CD4-positive, alpha-beta T cell treated with Interleukin-15 for 1 hour (primary cell): Measurements from ENCODE around the gene FSTL4.

Experiments
- DNase-seq: peaks from one replicate; pipeline ENCODE4 v3.0.0-alpha.2; 2020

The FSTL4 gene

DNA sequence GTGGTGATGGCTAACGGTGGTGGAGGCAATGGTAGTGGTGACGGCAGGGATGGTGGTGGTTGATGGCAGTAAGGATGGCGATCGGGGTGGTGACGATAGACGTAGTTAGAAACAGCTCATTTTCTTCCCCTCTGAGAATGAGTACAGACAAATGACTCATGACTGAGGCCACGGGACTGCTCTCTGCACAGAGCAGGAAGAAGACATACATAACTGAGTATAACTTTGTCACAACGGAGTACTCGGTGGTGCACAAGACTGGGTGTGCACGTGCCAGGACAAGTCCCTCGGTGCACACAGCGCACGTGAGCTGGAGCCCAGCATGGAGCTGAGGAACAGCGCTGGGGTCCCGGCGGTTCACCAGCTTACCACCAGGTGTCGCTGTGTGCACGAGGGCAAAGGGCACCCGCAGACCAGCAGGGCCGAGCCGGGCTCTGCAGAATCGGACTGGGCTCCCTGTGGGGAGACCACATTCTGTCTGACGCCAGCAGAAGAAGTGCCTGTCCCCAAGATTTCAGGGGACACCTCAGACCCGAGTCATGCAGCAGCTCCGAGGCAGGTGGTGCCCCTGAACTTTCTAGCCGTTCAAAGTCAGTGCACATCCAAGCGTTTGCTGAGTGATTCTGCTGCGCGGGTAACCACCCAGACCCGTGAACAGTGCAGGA lies 188.6 kb downstream of the FSTL4 start:
- peak; percentile 48 for DNase-seq

DNA sequence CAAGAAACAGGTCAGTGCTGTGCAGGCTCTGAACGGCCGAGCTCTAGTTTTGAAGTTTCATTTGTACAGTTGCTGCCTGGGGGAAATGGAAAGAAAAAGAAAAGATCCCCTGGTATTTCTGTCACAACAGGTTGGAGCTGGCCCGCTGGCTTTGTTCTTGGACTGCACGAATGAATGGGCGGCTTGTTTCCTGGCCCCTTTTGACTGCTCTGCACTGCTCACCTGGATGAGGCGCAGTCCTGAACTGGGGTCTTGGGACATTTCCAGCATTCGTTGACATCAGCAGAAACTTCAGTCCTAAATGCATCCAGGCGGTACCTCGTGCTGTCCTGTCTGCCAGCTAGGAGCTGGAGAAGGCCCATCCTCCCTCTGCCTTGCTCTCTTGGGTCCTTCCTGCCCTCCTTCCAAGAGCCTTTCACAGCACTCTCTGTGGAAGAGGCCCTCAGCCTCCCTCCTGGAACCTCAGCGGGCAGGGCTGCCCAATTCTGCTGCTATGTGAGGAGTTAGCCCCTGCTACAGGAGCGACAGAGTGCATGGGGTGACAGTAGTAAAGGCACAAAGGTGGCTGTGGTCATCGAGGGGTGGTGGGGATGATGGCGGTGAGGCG lies 189.2 kb downstream of the FSTL4 start:
- DNase-seq, result no peak

DNA sequence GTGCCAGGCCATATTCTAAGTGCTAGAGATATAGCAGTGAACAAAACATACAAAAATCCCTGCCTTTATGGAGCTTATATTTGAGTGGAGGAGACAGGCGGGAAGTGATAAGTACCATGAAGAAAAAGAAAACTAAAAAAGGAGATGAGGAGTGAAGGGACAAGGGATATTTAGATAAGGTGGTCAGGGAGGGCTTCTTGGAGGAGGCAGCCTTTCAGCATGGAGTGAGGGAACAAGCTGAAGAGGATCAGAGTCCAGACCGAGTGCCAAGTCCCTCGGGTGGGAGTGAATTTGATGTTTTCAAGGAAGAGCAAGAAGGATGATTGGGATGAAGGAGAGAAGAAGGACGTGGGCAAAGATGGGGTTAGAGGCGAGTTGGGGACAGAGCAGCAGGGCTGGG lies 190.5 kb downstream of the FSTL4 start:
- DNase-seq, result no peak

DNA sequence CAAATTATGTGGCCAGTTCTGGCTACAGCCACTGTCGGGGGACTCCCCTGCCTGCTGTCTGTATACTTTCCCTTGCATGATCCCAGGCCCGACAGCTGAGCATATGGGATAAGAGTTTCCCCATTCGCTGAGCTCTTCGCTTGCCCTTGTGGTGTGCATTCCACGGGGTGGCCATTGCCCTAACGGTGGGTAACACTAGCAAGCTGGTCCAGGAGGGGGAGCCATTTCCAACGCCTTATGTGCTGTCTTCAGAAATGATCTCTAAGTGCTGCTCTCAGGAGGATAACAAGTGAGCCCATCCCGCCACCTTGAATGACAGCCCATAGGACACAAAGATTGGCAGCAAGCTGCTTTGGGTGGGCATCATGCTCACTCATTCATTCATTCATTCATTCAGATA lies 190.9 kb downstream of the FSTL4 start:
- DNase-seq, result no peak

DNA sequence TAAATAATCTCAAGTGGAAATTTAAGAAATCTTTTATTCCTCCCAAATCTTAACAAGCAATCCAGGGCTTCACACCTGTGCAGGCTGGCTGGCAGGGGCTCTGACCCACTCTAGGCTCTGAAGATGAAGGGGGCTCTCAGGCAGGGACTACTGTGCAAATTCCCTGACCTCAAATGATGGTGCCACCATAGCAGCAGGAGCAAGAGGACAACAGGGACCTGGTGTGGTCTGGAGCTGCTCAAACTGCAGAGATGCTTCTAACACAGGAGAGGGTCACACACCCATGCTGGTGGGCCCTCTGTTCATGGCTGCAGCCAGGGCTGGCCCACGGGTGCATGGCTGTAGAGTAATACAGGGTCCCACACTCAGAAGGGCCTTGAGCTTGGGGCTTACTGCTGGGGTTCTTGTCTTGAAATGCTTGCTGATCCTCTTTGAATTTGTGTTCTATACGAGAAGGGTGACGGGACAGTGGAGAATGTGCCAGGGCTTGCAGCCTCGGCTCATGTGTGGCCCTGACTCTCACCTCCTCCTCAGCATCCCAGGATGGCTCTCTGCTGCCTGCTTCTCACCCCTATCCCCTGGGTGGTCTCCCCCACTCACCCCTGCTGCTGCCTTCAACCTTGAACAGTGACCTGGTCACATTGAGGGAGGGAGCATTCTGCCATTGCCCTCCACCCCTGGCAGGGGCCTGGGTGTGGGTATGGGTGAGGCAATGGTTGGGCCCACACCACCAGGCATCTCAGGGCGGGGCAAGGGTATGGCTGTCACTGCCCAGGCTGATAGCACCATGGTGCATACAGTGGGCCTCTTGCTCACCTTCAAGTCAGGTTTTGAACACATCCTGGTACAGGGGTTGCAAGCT lies 191.7 kb downstream of the FSTL4 start:
- no peak for DNase-seq

DNA sequence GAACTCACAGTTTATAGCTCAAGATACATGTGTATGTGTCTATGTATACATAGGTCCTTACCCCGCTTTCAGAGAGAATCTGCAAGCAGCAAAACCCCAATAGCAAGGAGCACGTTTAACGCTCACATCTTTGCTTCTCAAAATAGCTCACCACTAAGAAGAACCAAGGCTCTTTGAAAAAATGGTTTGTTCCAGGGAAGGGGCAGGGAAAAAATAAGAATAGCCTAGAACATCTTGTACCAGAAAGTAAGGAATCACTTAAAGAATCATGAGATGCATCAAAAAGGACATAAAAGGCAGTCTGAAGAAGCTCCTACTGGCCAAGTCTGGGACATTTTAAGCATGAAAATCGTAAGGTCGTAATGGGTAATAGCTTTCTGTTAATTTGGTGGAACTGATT lies 196.4 kb downstream of the FSTL4 start:
- no peak for DNase-seq

DNA sequence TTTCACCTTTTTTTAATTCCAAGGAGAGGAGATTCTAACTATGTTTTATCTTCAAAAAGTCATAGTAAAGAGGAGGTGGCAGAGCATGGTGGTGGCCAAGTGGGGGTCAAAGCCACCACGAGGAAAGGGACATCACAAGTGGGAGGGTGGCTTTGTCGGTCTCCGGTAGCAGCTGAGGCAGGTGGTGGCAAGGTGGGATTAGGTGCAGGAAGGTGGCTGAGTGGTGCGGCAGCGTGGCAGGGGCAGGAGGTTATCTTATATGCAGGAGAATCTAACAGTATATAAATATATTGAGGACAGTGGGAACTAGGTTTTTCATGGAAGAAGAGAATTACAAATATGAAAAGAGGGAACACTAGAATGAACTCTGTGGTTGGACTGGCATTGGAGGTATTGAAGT lies 196.8 kb downstream of the FSTL4 start:
- no peak for DNase-seq

DNA sequence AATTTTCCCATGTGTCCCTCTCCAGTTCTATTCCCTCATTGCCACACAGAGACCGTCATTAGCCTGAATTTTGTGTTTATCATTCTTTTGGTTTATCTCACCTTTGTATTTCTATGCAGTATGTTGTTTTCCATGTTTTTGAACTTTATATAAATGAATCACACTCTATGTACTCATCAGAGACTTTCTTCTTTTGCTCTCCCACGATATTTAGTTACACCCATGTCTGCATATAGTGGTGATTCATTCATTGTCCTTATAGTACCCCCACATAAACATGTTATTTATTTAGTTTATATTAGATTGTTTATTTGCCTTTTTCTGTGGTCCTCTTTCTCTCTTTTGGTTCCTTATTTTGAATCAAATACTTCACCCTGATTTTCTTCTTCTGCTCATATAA lies 199.7 kb downstream of the FSTL4 start:
- DNase-seq, result no peak

DNA sequence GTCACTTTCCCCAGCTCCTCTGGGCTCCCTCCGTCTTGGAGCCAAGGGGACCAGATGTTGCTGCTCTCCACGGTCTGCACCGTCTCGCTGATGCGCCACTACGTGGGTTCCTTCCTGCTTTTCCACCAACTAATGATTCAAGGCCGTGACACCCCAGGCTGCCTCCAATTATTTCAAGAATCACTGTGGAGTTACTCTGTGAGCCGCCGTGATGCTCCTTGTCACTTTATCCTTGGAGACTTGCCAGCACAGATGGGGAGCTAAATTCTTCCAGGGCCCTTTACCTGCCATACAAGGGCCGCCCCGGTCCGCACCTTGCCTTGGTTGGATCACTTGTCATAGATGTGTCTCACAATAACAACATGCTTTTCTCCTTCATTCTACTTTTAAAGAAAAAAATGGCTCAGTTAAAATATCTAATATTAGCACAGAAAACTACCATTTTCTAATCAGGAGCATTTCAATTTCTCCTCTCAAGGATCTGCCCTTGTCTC lies 202.0 kb downstream of the FSTL4 start:
- DNase-seq, result no peak

DNA sequence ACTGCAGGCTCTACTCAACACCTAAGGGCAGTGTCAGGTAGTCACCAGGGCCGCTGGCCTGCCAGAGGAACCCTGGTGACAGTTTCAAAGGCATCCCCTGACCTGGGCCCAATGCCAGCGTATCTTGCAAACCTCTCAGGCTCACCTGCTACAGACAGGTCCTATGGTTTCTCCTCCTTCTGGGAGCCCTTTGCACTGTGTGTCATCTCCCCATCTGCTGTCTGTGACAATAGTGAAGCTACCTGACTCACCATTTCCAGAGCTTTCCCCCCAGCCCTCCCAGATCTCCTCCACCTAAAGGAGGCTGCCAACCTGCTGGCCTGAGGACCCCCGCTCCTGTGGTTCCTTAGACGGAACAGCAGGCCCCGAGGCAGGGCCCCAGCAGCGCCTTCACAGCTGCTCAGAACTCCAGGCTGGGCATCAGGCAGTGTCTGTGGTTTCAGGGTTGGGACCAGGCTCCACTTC lies 203.1 kb downstream of the FSTL4 start:
- DNase-seq, result no peak

DNA sequence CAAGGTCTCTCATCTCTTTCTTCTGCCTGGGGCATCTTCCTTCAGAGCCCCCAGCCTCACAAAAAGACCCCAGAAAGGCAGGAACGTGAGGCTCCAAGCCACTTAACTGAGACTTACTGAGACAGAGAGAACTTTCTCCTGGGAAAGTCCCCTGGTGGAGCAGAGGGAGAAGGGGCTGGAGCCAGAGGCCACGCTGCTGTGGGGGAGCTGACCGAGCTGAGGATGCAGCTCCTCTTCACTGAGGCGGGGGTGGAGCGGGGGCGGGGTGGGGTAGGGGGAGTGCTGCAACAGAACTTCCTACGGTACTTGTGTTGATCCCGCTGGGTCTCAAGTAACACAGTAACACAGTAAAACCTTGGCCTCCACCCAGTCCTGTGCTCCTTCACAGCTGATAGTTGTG lies 204.0 kb downstream of the FSTL4 start:
- no peak for DNase-seq

DNA sequence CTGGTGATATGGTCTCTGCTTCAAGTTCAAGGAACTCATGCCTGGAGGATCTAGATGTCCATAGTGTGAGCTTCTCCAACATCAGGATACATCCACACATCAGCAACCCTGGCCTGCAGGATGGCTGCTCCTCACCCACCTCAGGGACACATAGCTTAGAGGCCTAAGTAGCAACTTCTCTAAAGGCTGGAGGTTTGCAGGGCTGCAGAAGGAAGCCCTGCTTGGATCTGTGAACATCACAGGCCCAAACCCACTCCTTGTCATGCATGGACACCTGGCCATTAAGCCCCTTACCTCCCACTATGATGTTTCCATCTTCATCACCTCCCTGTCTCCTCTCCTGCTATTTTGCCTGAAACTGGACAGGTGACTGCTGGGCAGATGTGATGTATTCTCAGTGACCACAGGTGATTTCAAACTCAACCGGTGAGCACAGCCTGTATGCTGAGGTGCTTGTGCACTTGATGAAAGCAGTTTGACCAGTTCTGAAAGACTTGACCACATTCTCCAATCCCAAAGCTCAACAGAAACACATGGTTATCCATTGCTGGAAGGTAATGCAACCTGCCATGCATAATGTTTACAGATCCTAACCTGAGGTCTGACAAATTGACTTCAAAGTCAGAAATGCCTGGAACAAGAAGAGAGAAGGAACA lies 205.2 kb downstream of the FSTL4 start:
- no peak for DNase-seq

DNA sequence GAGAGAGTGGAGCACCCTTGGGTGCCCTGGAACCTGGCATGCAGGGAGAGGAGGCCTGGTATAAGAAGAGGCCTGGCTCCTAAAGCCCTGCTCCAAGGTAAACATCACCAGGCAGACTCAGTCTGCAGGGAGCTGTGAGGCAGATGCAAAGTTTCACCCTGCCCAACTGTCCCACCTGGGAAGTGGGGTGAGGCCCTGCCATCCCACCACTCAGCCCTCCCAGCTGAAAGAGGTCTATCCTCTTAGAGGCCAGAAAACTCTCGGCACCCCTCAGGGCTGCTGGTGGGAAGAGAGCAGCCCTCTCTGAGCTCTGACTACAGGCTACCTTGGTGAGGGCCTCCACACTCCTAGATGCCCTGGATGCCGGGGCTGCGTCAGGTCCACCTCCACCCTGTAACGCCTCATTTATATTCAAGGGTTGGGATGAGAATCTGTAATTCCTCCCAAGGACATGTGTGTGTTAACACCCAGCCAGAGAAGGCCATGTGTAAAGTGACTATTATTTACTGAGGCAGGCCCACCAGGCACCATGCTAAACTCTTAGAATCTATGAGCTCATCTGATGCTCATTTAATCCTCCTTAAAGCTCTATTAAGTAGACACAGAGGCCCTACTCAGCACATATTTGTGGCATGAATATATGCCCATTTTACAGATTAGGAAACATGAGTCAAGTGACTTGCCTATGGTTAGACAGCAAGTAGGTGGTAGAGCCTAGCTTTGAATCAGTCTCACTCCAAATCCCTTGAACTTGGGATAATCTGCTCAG lies 205.9 kb downstream of the FSTL4 start:
- no peak for DNase-seq

DNA sequence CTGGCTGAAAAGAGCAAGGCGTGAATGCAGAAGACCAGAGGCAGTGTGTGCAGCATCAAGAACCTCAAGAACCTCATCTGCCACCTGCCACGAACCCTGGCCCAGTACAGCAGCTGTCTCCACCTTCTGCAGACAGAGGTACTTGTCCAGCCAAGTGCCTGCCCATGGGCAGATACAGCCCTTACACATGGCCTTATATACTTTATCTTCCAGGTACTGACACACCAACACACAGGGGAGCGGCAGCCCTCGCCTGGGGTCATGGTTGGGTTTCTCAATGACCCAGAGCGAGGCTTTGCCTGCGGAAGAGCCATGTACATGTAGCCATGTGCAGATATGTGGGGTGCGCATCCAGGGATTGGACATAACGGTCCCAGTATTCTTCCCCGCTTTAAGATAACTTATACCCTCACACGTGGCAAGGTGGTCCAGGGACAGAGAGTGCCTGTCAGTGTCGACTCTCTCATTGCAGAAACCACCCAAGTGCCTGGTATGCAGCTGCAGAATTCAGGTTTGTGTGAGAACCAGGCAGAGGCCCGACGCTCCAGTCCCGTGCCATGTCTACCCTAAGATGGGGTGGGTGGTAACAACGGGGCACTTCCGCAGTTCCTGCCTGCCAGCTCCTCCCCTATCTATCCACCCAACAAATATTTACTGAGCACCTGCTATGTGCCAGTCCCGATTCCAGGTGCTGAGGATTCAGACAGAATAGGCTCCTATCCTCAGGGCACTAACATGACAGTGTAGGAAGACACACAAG lies 206.9 kb downstream of the FSTL4 start:
- no peak for DNase-seq

DNA sequence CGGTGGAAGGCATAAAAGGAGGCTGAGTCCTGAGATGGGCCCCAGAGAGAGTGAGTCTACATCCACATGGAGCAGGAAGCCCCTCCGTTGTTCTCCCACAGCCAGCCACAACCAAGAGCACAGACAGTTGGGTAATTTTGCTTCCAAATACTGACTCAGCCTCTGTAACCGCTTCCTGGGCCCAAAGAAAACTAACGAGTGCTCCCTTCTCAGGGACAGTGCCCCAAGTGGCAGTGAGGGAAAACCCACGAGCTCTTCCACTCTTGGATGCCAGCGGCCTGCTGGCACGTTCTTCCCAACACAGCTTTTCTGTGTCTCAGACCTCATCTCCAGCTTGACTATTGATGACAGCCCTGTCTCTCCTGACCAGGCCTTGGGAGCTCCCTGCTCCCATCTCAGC lies 207.6 kb downstream of the FSTL4 start:
- DNase-seq, result no peak

DNA sequence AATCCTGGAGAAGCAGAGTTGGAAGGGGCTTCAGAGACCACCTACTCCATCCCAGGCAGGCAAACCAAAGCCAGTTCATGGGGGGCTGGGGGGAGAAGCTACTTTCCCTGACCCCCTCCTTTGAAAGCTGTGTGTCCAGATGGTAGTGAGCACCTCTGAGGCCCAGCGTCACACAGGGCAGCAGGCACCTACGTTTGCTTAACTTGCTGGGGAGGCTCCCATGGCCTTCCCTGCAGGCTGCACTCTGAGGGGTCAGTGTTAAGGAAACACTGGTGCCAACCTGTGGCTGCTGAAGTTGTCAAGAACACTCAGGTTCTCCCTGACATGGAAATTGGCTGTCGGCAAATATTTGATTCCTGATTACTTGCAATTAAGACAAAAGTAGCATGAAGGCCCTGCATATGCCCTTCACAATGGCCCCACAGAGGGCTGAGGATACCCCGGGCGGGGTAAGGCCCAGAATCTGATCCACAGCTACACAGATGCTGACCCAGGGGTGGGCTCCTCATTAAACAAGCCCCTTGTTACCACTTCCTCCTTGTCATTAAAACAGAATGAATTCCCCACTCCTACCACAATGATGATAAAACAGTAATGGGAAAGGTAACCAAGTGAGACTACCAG lies 208.5 kb downstream of the FSTL4 start:
- no peak for DNase-seq

DNA sequence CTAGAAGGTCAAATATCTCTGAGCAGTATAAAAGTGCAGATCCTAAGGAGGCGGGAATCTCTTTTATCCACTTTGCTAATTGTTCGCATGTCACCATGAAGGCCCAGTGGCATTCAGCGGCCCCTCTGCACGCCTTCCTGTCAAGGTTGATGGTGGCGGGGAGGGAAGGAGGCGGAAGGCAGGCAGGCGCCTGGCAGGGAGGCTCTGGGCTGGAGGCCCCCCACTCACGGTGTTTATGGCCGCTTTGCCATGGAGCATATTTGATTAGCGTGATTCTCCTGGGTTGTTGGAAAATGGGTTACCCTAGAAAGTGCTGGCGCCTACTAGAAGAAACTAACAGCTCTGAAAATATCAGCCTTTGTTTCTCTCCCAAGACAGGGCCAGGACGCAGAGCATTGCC lies 209.6 kb downstream of the FSTL4 start:
- no peak for DNase-seq

DNA sequence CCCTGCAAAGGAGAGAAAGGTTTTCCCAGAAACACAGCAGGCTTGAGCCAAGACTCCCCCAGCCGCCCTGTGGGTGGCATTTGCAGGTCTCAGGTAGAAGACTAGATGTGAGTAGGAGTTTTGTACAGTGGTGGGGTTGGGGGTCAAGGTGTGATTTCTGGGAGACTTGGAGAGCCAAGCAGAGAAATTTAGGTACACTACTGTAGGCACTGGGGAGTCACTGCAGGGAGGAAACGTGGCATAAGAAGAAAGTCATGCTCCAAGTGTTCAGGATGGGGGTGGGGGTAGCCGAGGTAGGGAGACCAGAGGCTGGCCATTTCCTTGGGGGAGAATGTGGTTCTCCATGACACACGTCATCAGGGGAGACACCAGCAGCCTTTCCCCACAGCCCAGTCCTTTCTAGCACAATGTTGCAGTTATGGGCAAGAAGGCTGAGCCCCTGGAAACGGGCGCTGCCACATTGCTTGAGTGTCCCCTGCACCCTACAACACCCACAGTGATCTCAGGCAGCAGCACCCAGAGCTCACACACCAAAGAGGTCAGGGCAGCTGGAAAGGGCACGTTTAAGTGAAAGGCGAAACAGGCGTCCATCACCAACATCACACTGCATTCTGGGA lies 210.5 kb downstream of the FSTL4 start:
- DNase-seq, result no peak

DNA sequence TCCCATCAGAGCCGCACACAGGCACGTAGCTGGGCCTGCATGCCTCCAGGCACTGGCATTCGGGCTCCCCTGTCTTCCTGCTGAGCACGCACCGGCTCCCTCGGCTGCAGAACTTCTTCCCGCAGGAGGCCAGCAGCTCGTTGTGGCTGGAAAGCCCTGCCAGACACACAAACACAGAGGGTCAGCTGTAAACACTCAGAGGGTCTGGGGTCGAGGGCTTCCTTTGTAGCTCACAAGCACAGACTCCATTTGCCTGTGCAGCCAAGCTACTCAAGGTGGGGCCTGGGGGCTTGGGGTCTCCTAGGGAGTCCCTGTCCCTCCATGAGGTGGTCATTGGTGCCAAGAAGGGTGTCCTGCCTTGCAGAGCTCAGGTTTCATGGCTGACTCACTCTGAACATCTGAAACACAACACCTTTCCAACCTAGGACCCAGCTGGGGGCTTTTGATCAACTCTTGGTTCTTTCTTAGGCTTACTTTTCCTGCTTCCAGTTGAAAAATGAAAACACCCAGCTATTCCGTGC lies 211.4 kb downstream of the FSTL4 start:
- no peak for DNase-seq

DNA sequence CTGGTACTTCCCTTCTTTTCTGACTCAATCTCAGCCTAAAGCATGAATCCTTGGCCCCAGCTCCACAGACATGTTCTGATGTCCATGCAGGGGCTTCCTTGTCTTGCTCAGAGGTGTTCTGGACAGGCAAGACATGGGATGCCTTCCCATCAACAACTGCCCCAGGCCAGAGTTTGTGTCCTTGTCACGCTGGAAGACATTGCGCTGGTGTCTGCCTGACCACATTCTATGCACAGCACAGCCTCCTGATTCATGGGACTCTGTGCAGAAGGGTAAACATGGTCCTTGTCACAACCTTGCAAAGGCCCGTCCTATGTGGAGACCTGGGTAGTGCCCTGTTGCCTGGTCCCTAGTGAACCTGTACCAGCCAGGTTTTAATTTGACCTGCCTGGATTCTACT lies 212.2 kb downstream of the FSTL4 start:
- no peak for DNase-seq
